Omental fat pad (tissue), 4 donors: ENCODE measurements around the gene MCF2L2. TPM values are rescaled to one million over a fixed set of nuclear protein-coding genes. Genes with fewer than 3 reads are reported as not detected.
"Not testable (repeated sequence)": the region's sequence is repeated elsewhere in the genome, so short reads cannot be mapped to it uniquely, and the experiment has no call there.

ENCODE experiments used
- ATAC-seq: fragments of 150-250 bp; one replicate; pipeline ENCODE4 v1.9.1; 2016; ENCODE audit warnings: mild to moderate bottlenecking, moderate library complexity; ENCODE audit not compliant: low FRiP score
- DNase-seq: peaks from one replicate; pipeline ENCODE4 v3.0.0-alpha.2; 2019; ENCODE audit warnings: low spot score
- CTCF ChIP-seq, 3 donors: fragments of 450-650 bp; IDR thresholded peaks; one replicate each; pipeline ENCODE4 v1.5.1; 2016 to 2017; ENCODE audit warnings: antibody characterized with exemption in 3 of 3, mild to moderate bottlenecking in 3 of 3, moderate library complexity in 2 of 3
- total RNA-seq, 4 donors: library from RNA; depleted of rRNA; stranded (reverse); fragments of >200 nt; gene quantifications; one replicate each; pipeline ENCODE4 v1.1.0, GENCODE V29; 2016

The MCF2L2 gene
- total RNA-seq, 4 donors from 2014 or later = under 0.01 to 0.84 (median 0.39) TPM

DNA sequence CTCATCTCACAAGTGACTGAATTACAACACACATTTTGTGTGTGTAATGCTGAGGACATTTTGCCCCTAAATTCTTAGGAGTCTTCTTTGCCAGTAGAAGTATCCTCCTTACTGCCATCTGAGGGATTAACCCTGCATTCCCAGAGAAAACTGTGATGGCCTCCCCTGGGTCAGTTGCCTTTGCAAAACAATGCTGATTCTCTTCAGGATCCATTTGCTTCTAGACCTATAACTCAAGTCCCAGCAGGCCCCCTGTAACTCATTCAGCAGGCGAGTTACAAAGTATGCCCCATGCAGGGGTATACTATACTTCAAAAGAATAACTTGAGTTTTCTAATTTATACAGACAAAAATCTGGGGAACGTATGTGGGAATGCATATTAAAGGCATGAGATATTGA lies 6.6 kb upstream of the MCF2L2 start:
- DNase-seq = no peak
- no peak for TF ChIP-seq CTCF (IDR thresholded peaks at IDR 0.05)
- no peak for ATAC-seq

DNA sequence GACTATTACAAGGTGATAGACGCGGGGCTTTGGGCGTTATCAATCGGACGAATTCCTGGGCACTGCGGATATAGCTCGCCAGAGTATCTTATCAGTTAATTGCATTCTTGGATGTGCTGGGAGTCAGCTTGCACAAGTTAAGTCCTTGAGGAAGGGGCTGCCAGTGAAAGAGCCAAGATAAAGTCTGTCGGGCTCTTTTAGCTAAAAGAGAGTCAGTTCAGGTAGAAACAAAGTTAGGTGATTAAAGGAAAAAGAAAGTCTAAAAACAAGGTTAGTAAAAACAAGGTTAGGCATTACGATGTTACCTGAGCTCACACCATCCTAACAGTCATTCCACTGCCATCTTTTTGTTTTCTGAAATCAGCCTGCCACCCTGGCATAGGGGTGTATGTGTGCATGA lies 6.1 kb upstream of the MCF2L2 start:
- ATAC-seq (no peak), DNase-seq (no peak)
- TF ChIP-seq CTCF (IDR thresholded peaks at IDR 0.05) = no peak

GRCh38 chr3:183430325-183430957 lies 2.0 kb upstream of the MCF2L2 start:
- ATAC-seq = no peak
- no peak for TF ChIP-seq CTCF (IDR thresholded peaks at IDR 0.05)
- no peak for DNase-seq

DNA sequence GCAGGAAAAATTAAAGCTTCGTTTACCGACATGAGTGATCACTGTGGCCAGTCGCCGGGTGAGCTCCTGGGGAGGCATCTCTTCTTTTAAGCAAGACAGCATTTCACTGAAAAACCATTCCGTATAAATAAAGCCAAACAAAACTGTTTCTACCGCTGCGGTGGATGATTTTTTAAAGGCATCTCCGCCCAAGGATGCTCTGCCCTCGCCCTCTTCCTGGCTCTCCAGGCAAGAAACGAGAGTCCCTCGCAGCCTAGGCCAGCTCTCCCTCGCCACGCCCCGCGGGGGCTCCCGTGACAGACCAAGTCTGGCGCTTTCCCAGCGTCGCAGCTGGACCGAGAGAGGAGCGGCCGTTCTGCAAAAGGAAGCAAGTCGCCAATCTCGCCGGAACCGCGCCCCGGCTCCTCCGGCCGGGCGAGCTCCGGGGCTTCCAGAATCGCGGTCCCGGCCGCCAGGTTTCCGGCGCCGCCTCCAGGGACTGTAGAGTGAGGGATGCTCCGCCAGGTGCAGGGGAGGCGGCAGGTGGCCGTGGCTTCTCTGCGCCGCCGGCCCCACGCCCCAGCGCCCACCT lies 458 bp downstream of the MCF2L2 start:
- no peak for DNase-seq
- peak; percentile 21 for ATAC-seq
- TF ChIP-seq CTCF (IDR thresholded peaks at IDR 0.05) = no peak

GRCh38 chr3:183427196-183427875 lies 1.1 kb downstream of the MCF2L2 start:
- TF ChIP-seq CTCF (IDR thresholded peaks at IDR 0.05) = no peak
- ATAC-seq (no peak), DNase-seq (no peak)

GRCh38 chr3:183418807-183419206 lies 9.6 kb downstream of the MCF2L2 start:
- not testable (repeated sequence) for ATAC-seq, DNase-seq

DNA sequence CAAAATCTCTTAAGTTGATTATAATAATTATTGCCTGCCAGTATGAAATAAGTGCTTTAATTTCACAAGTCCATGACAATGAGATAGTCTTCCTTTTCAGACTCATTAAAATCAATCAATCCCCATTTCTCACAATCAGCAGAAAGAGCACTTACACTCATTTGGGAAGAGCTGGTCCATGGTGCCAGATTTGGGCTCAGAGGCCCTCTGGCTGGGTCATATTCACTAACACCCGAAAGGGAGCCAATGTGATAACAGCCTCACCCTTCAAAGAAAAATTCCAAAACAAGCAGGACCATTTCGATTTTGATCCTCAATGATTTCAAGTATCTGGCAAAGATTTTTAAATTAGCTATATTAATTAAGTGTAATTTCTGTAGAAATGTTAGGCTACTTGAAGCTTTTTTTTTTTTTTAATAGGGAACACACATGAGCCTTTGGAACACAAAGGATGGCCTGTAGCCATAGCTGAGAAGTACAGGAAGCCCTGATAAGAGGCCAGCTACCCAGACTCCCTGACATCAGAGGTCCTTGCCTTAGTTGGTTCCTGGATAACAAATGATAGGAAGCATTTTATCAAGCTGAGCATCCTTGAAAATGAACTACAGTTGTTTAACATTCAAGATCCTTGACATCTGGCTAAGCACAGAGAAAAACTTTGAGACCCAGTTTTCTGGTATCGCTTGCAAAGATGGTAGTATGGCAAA lies 17.1 kb downstream of the MCF2L2 start:
- no peak for DNase-seq
- TF ChIP-seq CTCF (IDR thresholded peaks at IDR 0.05) = no peak
- ATAC-seq = no peak
